Epithelial cell of esophagus (primary cell): ENCODE data around the gene C2orf92.
"Not testable (repeated sequence)": the region's sequence is repeated elsewhere in the genome, so short reads cannot be mapped to it uniquely, and the experiment has no call there.

Experiments used
- DNase-seq: peaks from one replicate; pipeline ENCODE4 v3.0.0; 2010; ENCODE audit warnings: low read depth
- H3K4me3 ChIP-seq: 2 replicates; pipeline ENCODE4 v1.5.1; 2011; ENCODE audit warnings: mild to moderate bottlenecking, low read length, control low read depth
- TF ChIP-seq, protein P1 (sequence below): IDR thresholded peaks from 2 replicates; pipeline ENCODE4 v1.5.1; 2011; ENCODE audit warnings: low read depth, mild to moderate bottlenecking, low read length, control low read depth, inconsistent platforms; ENCODE audit not compliant: insufficient read depth; ENCODE audit errors: missing control alignments

Gene C2orf92

DNA sequence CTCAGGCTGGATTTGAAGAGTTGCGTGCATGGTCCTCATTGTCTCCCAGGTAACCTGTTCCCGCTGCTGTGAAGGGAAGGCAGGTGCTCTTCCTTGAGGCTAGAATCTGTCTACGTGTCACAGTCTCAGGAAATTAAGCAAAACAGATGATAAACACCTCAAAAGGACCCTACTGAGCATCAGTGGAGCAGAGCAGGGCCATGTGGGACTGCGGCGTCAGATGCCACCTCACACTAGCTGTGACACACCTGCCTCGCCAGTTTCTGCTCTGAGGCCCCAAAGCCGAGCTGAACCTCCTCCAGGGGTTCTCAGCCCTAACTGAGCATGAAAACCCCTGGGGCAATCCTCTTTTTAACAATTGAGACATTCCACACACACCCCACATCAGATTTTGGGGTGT lies 2.0 kb downstream of the C2orf92 start:
- no peak overlapping the region for H3K4me3 ChIP-seq
- no peak for DNase-seq
- TF ChIP-seq, protein P1, sequence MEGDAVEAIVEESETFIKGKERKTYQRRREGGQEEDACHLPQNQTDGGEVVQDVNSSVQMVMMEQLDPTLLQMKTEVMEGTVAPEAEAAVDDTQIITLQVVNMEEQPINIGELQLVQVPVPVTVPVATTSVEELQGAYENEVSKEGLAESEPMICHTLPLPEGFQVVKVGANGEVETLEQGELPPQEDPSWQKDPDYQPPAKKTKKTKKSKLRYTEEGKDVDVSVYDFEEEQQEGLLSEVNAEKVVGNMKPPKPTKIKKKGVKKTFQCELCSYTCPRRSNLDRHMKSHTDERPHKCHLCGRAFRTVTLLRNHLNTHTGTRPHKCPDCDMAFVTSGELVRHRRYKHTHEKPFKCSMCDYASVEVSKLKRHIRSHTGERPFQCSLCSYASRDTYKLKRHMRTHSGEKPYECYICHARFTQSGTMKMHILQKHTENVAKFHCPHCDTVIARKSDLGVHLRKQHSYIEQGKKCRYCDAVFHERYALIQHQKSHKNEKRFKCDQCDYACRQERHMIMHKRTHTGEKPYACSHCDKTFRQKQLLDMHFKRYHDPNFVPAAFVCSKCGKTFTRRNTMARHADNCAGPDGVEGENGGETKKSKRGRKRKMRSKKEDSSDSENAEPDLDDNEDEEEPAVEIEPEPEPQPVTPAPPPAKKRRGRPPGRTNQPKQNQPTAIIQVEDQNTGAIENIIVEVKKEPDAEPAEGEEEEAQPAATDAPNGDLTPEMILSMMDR = no peak

DNA sequence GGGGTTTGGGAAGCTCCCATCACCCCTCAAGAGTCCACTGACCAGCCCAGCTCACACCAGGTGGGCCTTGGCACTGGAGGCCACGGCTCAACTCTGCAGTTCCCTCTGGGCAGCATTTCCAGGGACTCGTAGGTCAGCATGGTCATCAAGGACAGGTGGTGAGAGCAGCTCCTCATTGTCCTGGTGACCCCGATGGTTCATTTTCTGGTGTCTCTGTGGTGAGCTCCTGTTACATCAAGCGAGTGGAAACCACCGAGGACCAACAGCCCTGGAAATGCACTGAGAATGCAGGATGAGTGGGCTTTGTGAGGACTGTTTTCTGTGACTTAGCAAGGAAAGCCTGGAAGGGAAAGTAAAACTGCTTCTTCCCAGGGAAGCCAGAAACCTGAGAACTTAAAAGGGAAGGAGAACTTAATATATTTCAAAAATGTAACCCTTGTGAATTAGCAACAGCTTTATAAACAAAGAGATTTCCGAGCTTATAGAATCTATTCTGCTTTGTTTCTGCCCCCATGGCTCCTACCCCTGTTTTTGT lies 3.2 kb downstream of the C2orf92 start:
- DNase-seq, H3K4me3 ChIP-seq: not testable (repeated sequence)

DNA sequence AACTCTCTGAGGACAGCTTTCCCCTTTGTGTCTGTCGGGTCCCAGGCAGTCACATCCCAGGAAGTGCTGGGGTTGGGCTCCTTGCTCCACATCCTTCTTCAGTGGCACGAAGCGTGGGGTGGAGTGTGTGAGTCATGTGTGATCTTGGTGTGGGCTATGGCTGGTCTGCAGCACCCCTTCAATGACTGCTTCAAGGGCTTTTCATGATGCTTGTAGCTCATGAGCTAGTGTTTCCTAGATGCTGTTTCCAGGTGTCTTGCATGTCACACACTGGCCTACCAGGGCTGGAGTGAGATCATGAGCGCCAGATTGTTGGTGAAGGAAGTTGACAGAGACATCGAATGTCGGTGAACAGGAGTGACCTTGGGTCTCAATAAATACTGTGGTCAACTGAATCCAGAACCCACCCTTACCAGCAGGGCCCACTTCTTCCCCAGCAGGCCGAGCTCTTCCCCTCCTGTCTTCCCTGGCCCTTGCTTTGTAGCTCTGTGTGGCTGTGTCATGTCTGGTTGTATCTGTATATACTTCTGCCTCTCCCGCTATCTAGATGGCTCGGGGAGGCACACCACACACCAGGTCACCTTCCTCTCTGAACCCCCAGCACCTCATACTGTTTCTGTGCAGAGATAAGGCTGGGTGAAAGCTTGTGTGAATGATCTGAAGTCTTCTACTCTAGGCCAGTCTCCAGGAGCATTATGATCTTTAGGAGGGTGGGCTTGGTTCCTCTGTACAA lies 3.8 kb downstream of the C2orf92 start:
- TF ChIP-seq, protein P1 = no peak
- DNase-seq = no peak
- no peak overlapping the region for H3K4me3 ChIP-seq

DNA sequence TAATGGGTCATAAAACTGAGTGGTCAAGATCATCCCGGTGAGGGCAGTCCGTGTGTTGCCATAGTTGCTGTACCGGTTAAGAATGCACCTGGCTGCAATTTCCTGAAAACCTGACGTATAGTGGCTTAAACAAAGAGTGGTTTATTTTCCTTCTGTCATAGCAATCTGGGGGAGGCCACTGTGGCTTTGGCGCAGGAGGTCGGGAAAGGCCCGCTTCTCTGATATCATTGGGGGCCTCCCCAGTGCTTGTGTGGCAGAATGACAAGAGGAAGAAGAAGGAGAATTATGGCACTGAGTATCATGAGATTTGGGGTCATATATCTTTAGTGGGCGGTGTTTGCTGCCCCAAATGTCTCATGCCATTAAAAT lies 4.4 kb downstream of the C2orf92 start:
- no peak for DNase-seq
- TF ChIP-seq, protein P1 = no peak
- no peak overlapping the region for H3K4me3 ChIP-seq

DNA sequence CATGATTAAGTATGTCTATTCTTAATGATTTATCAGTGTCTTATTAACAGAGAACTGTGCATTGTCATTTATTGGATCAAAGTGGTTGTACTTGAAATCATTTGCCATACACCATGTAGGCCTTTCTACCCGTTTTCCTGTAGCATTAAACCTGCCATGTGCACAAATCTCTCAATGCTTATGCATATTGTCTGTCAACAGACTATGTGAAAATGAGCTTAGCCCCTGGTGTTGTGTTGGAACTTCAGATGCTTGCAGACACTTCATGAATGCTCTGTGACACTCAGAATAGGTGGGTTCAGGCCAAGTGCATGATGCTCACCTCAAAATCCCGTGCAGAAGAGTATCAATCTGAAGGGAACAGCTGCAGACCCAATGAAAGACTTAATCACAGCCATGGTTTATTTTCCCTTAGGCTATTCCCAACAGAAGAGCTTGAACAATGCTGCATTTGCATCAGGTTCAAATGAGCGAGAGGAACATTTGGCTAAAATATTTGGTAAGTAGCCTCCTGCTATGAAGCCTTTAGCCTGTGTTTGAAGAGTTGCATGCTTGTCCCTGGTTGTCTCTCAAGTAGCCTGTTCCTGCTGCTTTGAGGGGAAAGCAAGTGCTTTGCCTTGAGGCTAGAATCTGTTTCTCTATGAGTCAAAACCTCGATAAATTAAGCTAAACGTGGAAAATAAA lies 6.1 kb downstream of the C2orf92 start:
- TF ChIP-seq, protein P1 = no peak
- no peak overlapping the region for H3K4me3 ChIP-seq
- no peak for DNase-seq

DNA sequence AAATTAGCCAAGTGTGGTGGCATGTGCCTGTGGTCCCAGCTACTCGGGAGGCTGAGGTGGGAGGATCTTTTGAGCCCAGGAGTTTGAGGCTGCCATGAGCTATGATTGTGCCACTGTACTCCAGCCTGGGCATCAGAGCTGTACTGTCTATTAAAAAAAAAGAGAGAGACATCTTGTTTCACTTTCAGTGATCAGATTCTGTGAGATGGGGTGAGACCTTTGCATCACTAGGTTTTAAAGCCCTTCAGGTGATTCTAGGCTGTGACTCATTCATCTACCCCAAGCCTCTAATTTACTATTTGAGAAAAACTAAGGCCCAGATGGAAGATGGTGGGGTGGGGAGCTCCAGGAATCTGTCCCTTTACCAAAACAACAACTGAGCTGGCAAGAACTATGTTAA lies 7.1 kb downstream of the C2orf92 start:
- DNase-seq = no peak
- TF ChIP-seq, protein P1 = no peak
- no peak overlapping the region for H3K4me3 ChIP-seq

DNA sequence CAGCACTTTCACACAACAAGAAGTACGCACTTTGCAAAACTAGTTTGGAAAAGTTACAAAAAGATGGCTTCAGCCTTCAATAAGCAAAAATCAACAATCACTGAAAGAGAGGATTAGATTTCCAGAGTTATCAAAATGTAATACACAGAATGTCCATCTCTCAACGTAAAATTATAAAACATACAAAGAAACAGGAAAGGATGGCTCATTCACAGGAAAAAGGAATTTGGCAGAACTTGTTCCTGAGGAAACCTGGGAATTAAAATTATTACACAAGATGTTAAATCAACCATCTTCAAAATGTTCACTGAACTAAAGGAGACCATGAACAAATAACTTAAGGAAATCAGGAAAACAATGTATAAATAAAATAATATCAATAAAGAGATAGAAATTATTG lies 8.0 kb downstream of the C2orf92 start:
- TF ChIP-seq, protein P1 = no peak
- DNase-seq = no peak
- no peak overlapping the region for H3K4me3 ChIP-seq
